Measurements from ENCODE around the gene PDE4DIP.
"Not testable (repeated sequence)": the region's sequence is repeated elsewhere in the genome, so short reads cannot be mapped to it uniquely, and the experiment has no call there.

Gene PDE4DIP

GRCh38 chr1:148844220-148844619 lies at the start of gene PDE4DIP:
Gene PDE4DIP, plus strand, starts transcription at chr1:148844428. Its CDS starts 347 bp downstream, at chr1:148844775.
- DNase-seq (ENCODE audit: low read depth): peak; percentile 0

DNA sequence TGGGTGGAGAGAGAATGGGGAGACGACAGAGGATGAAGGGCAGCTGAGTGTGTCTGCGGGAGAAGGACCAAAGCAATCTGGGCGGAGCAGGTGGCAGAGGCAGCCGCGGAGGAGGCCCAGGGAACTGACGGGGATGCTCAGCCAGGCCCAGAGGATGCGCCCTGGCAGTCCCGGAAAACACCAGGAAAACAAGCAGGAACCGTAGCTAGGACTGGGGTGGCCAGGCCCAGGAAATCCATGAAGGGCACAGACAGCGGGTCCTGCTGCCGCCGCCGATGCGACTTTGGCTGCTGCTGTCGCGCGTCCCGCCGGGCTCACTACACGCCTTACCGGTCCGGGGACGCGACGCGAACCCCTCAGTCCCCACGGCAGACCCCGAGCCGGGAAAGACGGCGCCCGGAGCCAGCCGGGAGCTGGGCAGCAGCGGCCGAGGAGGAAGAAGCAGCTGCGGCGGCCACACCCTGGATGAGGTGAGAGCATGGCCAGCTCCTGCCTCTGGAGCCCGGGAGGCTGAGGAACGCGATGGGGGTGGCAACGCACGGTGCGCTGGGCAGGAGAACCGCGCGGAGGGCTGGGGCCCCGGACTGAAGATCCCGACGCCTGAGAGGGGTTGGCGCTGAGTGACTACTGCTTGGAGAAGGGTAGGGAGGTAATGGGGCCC lies 35.8 kb upstream of the PDE4DIP start:
- not testable (repeated sequence) for DNase-seq (ENCODE audit: low read depth)

- DNase-seq (ENCODE audit: low read depth): not testable (repeated sequence)
These were observed 35.3 kb upstream of the PDE4DIP start for GRCh38 chr1:148808929-148809283.

- not testable (repeated sequence) for DNase-seq (ENCODE audit: low read depth)
These were observed 22.0 kb upstream of the PDE4DIP start for GRCh38 chr1:148822180-148822579.

- not testable (repeated sequence) for DNase-seq (ENCODE audit: low read depth)
These were observed 20.4 kb upstream of the PDE4DIP start for GRCh38 chr1:148823822-148824221.

DNA sequence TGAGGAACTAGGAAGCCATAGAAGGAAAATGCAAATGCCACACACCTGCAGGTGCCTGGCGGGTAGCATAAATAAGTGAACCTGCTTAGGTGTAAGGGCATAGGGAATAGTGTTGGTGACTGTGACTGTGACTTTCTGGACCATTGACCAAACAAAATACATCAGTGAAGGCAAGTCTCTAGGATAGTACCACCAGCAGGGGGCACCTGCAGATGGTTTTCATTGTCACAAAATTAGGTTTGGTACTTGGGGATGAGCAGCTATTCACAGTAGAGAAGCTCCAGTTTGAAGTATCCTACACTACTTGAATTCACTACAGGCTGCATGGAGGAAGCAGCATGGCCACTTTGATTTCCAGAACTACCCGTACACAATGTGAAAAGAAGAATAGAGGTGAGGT lies 19.2 kb upstream of the PDE4DIP start:
- DNase-seq (ENCODE audit: low read depth): not testable (repeated sequence)

GRCh38 chr1:148828531-148828930 lies 15.7 kb upstream of the PDE4DIP start:
- not testable (repeated sequence) for DNase-seq (ENCODE audit: low read depth)

- DNase-seq (ENCODE audit: low read depth): not testable (repeated sequence)
These were observed 15.3 kb upstream of the PDE4DIP start for GRCh38 chr1:148828962-148829361.

GRCh38 chr1:148829365-148829764 lies 14.9 kb upstream of the PDE4DIP start:
- not testable (repeated sequence) for DNase-seq (ENCODE audit: low read depth)

DNA sequence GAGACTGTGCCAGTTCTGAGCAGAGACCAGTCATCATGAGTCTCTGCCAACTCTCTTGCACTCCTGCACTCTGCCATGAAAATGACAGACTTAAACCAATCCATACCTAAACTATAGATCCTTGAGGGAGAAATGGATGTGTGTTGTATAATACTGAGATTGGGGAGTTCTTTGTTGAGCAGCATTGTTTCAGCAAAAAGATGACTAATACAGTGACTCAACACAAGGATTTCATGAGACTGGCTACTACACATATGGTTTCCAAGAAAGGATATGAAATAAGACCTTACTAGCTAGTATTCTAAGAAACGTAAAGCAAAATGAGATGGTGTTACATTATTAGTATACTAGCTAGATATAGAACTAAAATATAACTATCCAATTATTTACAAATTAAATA lies 3.0 kb upstream of the PDE4DIP start:
- DNase-seq (ENCODE audit: low read depth): not testable (repeated sequence)

GRCh38 chr1:148844651-148845050 lies 423 bp downstream of the PDE4DIP start:
- DNase-seq (ENCODE audit: low read depth): not testable (repeated sequence)

DNA sequence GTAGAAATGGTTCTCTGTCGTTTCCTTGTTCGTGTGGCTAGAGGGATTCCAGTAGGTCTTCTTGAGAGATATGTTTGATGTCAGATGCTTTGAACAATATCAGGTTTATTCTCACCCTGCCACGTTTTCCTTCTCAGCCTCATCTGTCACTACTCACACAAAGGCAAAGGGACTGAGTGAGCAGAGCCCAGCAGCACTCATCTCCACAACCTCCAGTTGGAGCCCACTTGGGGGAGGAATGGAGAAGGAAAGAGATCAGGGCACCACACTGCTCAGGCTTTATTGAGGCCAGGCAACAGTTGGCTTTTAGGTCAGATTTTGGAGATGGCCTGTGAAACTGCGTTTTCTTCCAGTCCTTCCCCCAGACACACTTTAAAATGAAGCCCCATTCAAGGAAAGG lies 840 bp downstream of the PDE4DIP start:
- DNase-seq (ENCODE audit: low read depth): not testable (repeated sequence)

DNA sequence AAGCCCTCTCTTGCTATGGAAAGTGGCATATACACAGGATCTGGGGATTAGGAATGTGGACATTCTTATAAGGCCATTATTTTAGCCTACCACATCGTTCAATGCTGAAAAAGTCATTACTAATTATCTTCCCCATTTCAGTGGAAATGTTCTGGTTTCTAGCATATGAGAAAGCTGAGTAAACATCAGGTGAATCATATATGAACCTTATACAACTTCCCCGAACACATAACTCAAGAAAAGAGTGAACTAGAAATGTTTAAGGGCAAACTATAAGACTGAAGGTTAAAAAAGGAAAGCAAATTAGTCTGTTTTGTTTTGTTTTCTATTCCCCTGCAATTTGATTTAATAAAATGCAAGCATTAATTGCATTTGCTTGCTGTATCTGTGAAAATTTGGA lies 6.1 kb downstream of the PDE4DIP start:
- DNase-seq (ENCODE audit: low read depth): not testable (repeated sequence)

- DNase-seq (ENCODE audit: low read depth): not testable (repeated sequence)
These were observed 6.6 kb downstream of the PDE4DIP start for GRCh38 chr1:148850840-148851239.

DNA sequence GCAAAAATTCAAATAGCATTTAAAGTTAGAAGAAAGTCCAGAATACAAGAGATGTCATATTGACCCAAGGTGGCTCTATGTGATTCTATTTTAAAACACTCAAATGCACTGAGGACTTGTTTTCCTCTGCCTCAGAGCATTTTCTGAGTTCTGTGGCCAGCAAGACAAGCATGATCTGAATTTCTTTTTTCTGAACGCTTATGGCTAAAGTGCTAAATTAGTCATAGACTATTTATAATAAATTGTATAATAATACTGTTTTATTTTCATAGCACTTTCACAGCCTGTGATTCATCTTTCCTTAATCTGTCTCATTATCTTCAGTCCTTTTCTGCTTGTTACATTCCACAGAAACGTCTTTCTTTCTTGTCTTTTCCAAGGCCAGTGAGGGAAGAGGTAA lies 7.5 kb downstream of the PDE4DIP start:
- DNase-seq (ENCODE audit: low read depth): not testable (repeated sequence)

- DNase-seq (ENCODE audit: low read depth): not testable (repeated sequence)
These were observed 9.1 kb downstream of the PDE4DIP start for GRCh38 chr1:148853363-148853762.

- not testable (repeated sequence) for DNase-seq (ENCODE audit: low read depth)
These were observed 9.8 kb downstream of the PDE4DIP start for GRCh38 chr1:148854063-148854462.

DNA sequence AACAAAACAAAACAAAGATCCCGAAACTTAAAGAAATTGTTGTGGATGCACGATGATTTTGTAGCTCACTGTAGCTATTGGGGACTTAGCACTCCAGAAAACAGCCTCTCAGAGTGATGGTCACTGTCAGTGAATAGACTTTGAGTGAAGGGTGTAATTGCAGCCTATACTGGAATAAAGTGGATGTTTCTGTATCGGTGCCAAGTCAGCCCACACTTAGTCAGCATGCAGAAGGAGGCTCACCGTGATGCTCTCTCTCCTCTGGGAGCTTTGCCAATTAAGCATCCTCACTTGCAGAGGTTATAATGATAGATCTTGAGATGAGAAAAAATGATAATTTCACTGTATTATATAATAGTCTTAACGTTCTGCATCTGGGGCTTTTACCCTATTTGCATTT lies 11.1 kb downstream of the PDE4DIP start:
- not testable (repeated sequence) for DNase-seq (ENCODE audit: low read depth)

DNA sequence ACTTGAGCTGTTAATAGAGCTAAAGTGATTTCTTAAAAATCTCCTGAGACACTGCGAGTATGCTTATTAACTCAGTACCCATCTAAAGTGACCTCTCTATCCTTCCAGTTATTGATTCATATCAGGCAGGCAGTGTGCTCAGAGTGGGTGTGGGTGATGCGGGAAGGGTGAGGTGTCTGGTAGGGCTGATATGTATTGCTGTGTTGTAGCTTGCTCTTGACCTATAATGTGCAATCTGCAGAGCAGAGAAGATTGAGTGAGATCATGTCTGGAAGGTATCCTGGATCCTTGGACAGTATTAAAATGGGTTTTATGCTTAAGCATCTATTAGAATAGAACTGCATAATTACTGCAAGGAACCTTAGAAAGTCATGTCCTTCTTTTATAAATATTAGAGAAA lies 15.8 kb downstream of the PDE4DIP start:
- not testable (repeated sequence) for DNase-seq (ENCODE audit: low read depth)

DNA sequence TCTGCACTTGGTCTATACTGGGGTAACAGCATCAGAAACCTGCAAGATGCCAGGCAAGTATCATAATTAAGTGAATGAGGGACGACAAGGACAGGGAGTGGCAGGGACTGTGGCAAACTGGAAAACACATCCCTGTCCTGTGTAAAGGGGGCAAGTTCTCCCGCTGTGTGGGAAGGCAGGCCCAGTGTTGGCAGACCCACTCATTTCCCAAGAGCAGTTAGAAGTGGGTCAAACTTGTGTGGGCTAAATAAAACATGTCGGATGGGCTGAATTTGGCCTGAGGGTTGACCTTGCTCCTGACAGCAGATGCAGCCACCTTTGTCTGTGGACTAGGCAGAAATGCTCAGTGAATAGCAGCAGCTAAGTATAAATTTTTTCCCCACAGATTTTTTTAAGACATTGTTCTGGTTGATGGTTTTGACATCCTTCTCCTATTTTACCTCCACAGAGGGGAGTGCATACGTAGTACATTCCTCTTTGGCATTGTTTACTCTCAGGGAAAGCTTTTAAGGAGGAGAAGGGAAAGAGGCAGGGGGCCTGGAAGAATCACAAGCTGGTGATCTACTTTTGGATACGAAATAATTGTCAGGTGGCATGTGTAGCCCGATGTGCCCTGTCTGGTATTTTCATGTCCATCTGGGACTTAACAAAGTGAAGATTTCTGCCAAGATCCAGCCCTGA lies 16.5 kb downstream of the PDE4DIP start:
- not testable (repeated sequence) for DNase-seq (ENCODE audit: low read depth)

DNA sequence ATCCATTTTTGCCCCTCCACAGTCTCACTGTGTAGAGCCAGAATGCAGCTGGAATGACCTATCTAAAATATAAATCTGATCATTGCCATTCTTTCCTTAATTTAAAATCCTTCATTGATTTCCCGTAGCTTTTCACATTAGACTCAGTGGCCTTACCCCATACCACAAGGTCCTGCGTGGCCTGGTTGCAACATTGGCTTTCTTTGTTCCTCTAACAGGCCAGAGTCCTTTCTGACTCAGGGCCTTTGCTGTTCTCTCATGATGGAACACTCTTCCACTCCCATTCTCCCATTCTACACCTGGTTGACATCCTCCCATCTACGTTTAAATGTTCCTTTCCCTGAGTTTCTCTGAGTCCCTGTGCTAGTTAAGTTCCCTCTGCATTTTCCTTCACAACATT lies 18.4 kb downstream of the PDE4DIP start:
- DNase-seq (ENCODE audit: low read depth): not testable (repeated sequence)

GRCh38 chr1:148868924-148869633 lies 24.9 kb downstream of the PDE4DIP start:
- not testable (repeated sequence) for DNase-seq (ENCODE audit: low read depth)

GRCh38 chr1:148869634-148869961 lies 25.4 kb downstream of the PDE4DIP start:
- not testable (repeated sequence) for DNase-seq (ENCODE audit: low read depth)
